Measurements from ENCODE around the gene ELK4. TPM values are rescaled to one million over a fixed set of nuclear protein-coding genes. Genes with fewer than 3 reads are reported as not detected.

ELK4 gene
- total and polyA plus RNA-seq, 2 of the 8 experiments (the other 6 are each of a cell fraction or from before 2014, with no cell fraction given): 2.9 to 26.3 TPM

- TF ChIP-seq CHD7 (IDR thresholded peaks at IDR 0.05; ENCODE audit: insufficient replicate concordance, low read length): no peak
- TF ChIP-seq GTF2F1 (IDR thresholded peaks at IDR 0.05; ENCODE audit: borderline replicate concordance, low read depth, low read length): no peak
- TF ChIP-seq EP300 (IDR thresholded peaks at IDR 0.05; ENCODE audit: borderline replicate concordance in 1 of 2, low read depth in 2 of 2, low read length in 2 of 2): no peak
- no peak for TF ChIP-seq CREB1 (IDR thresholded peaks at IDR 0.05)
- no peak for TF ChIP-seq POLR2A (IDR thresholded peaks at IDR 0.05; ENCODE audit: control extremely low read depth in 1 of 2, low read depth in 2 of 2, low read length in 2 of 2)
- no peak for TF ChIP-seq TEAD4 (IDR thresholded peaks at IDR 0.05; ENCODE audit: low read depth, low read length)
- TF ChIP-seq RAD21 (IDR thresholded peaks at IDR 0.05 in 1 of 2, conservative IDR thresholded peaks at IDR 0.05 in 1 of 2; ENCODE audit: low read depth in 2 of 2, low read length in 2 of 2): no peak
- TF ChIP-seq HDAC6 (IDR thresholded peaks at IDR 0.05; ENCODE audit: low read depth, low read length): no peak
- TF ChIP-seq SP1 (IDR thresholded peaks at IDR 0.05; ENCODE audit: low read depth, low read length): no peak
- TF ChIP-seq ZNF274 (IDR thresholded peaks at IDR 0.05; ENCODE audit: borderline replicate concordance, extremely low read depth, low read length): no peak
- TF ChIP-seq TCF12 (IDR thresholded peaks at IDR 0.05; ENCODE audit: low read depth, low read length): no peak
Measured at GRCh38 chr1:205604825-205605505, 26.8 kb downstream of the ELK4 start (continued).
